Osteoblast (primary cell): ENCODE results near the gene SYNE3. TPM values are rescaled to one million over a fixed set of nuclear protein-coding genes. Genes with fewer than 3 reads are reported as not detected.

ENCODE experiments used
- DNase-seq: peaks from one replicate; pipeline ENCODE4 v3.0.0; 2011; ENCODE audit warnings: low spot score, mixed read lengths; ENCODE audit not compliant: insufficient read length; ENCODE audit errors: missing footprints
- H2AFZ ChIP-seq: 2 replicates; pipeline ENCODE4 v1.6.0; 2011; ENCODE audit warnings: mild to moderate bottlenecking, low read length
- H3K27ac ChIP-seq: 2 replicates; pipeline ENCODE4 v1.5.1; 2011; ENCODE audit warnings: mild to moderate bottlenecking, low read depth, low read length, moderate library complexity
- H3K27me3 ChIP-seq: 2 replicates; pipeline ENCODE4 v1.6.0; 2012; ENCODE audit warnings: mild to moderate bottlenecking, control low read depth, inconsistent platforms, low read length, moderate library complexity; ENCODE audit not compliant: insufficient read depth
- H3K36me3 ChIP-seq: 2 replicates; pipeline ENCODE4 v1.5.1; 2011; ENCODE audit warnings: mild to moderate bottlenecking, low read length, control low read depth, moderate library complexity; ENCODE audit not compliant: insufficient read depth
- H3K4me1 ChIP-seq: 2 replicates; pipeline ENCODE4 v1.5.1; 2011; ENCODE audit warnings: mild to moderate bottlenecking, low read length, control low read depth, moderate library complexity; ENCODE audit not compliant: insufficient read depth
- H3K4me2 ChIP-seq: 2 replicates; pipeline ENCODE4 v1.6.0; 2011; ENCODE audit warnings: mild to moderate bottlenecking, low read length; ENCODE audit not compliant: insufficient read depth
- H3K4me3 ChIP-seq: fragments of 200-600 bp; sonication (generic); 3 replicates; pipeline ENCODE4 v1.5.1; 2012; ENCODE audit warnings: mild to moderate bottlenecking, low read length, inconsistent platforms; ENCODE audit not compliant: insufficient read depth
- H3K79me2 ChIP-seq: 2 replicates; pipeline ENCODE4 v1.6.0; 2012; ENCODE audit warnings: mild to moderate bottlenecking, low read length, control low read depth, inconsistent platforms; ENCODE audit not compliant: insufficient read depth
- H3K9me3 ChIP-seq: 2 replicates; pipeline ENCODE4 v1.5.1; 2011; ENCODE audit warnings: low read depth, low read length, control low read depth
- H4K20me1 ChIP-seq: 2 replicates; pipeline ENCODE4 v1.6.0; 2012; ENCODE audit warnings: mild to moderate bottlenecking, low read length, control low read depth; ENCODE audit not compliant: insufficient read depth
- total RNA-seq: library from RNA; depleted of rRNA; stranded (reverse); fragments of >200 nt; gene quantifications from 2 replicates; pipeline ENCODE4 v1.2.3, GENCODE V29; 2012
- TF ChIP-seq, protein P1 (sequence below): IDR thresholded peaks from 2 replicates; pipeline ENCODE4 v1.5.1; 2011; ENCODE audit warnings: mild to moderate bottlenecking, low read depth, low read length, moderate library complexity; ENCODE audit errors: extremely low read depth

The SYNE3 gene, protein sequence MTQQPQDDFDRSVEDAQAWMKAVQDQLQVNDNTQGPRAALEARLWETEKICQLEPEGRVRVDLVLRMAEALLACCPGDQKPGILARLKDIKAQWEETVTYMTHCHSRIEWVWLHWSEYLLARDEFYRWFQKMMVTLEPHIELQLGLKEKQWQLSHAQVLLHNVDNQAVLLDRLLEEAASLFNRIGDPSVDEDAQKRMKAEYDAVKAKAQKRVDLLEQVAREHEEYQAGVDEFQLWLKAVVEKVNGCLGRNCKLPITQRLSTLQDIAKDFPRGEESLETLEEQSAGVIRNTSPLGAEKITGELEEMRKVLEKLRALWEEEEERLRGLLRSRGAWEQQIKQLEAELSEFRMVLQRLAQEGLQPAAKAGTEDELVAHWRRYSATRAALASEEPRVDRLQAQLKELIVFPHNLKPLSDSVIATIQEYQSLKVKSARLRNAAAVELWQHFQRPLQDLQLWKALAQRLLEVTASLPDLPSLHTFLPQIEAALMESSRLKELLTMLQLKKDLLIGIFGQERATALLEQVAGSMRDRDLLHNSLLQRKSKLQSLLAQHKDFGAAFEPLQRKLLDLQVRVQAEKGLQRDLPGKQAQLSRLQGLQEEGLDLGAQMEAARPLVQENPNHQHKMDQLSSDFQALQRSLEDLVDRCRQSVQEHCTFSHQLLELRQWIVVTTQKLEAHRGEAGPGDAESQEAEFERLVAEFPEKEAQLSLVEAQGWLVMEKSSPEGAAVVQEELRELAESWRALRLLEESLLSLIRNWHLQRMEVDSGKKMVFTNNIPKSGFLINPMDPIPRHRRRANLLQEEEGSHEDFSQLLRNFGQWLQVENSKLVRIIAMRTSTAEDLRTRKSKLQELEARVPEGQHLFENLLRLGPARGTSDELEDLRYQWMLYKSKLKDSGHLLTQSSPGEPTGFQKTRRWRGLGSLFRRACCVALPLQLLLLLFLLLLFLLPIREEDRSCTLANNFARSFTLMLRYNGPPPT
- 23.9 and 26.8 TPM in 2 replicates for total RNA-seq

DNA sequence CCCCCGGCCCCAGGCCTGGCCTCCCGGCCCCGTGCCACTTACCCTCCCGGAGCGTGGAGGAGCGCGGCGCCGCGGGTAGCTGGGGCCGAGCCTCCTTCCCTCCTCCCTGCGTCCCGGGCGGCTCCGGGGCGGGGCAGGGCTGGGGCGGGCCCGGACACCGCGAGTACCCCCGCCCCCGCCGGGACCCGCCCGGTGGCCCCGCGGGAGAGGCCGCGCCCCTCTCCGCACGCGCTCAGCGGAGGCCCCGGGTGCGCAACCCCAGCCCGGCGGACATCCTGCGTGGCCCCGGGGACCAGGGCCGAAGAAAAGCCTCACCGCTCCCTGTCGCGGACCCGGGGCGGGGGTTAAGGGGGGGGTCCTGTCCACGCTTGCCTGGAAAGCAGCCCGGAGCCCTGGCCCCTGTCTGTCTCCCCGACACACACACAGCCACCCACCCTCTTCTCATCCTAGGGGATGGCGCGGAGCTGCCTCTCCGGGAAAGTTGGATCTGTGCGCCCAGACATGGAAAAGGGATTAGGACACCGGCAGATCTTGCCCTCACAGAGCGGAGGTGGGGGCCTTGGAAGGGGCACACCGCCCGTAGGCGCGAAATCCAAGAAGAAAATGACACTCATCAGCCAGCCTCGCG is at the start of gene SYNE3:
Gene SYNE3 (minus strand): TSS at position 97 of the 628 bp plus-strand sequence. CDS start 40,829 bp downstream, outside the sequence.
- peak within 1 kb of the TSS; percentile 94 for H3K4me2 ChIP-seq
- no peak within 1 kb of the TSS for H3K27ac ChIP-seq
- H3K4me3 ChIP-seq = peak within 1 kb of the TSS; percentile 77
- H3K9me3 ChIP-seq = no peaks in the 10 kb centered on the region
- TF ChIP-seq, protein P1, sequence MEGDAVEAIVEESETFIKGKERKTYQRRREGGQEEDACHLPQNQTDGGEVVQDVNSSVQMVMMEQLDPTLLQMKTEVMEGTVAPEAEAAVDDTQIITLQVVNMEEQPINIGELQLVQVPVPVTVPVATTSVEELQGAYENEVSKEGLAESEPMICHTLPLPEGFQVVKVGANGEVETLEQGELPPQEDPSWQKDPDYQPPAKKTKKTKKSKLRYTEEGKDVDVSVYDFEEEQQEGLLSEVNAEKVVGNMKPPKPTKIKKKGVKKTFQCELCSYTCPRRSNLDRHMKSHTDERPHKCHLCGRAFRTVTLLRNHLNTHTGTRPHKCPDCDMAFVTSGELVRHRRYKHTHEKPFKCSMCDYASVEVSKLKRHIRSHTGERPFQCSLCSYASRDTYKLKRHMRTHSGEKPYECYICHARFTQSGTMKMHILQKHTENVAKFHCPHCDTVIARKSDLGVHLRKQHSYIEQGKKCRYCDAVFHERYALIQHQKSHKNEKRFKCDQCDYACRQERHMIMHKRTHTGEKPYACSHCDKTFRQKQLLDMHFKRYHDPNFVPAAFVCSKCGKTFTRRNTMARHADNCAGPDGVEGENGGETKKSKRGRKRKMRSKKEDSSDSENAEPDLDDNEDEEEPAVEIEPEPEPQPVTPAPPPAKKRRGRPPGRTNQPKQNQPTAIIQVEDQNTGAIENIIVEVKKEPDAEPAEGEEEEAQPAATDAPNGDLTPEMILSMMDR = no peak
- H3K79me2 ChIP-seq = peaks cover 18% of the 10 kb centered on the region
- no peaks in the 10 kb centered on the region for H3K36me3 ChIP-seq
- DNase-seq = peak; percentile 95
- peak within 1 kb of the TSS; percentile 73 for H2AFZ ChIP-seq
- no peaks in the 10 kb centered on the region for H4K20me1 ChIP-seq
- H3K27me3 ChIP-seq = no peaks in the 10 kb centered on the region
- H3K4me1 ChIP-seq = peaks cover 52% of the 10 kb centered on the region

DNA sequence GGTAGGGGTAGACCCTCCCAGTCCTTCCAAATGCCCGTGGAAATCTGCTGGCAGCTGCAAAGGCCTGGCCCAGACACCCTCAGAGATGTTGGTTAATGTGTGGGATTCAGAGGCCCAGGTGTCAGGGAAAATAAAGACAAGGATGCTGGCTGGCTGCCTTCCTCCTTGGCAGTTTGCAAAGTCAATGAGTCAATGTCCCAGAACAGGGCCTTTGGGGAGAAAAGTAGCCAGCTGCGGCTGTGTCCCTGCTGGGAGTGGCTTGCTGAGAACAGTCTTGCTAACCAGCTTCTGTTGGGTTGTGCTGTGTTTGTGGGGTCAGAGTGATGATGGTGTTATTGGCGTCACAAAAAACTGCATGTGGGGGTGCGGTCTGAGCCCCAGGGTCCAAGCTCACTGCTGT is 47.6 kb upstream of the SYNE3 start:
- Histone ChIP-seq H4K20me1 (no peaks in the 10 kb centered on the region), H3K4me1 (peaks cover 3% of the 10 kb centered on the region), H3K79me2 (no peaks in the 10 kb centered on the region), H3K4me3 (no peak overlapping the region), H3K27ac (no peak overlapping the region), H2AFZ (no peak overlapping the region), H3K4me2 (no peak overlapping the region), H3K36me3 (no peaks in the 10 kb centered on the region), H3K9me3 (no peaks in the 10 kb centered on the region), H3K27me3 (peaks cover 8% of the 10 kb centered on the region)
- DNase-seq = peak; percentile 82
- TF ChIP-seq, protein P1 = no peak

DNA sequence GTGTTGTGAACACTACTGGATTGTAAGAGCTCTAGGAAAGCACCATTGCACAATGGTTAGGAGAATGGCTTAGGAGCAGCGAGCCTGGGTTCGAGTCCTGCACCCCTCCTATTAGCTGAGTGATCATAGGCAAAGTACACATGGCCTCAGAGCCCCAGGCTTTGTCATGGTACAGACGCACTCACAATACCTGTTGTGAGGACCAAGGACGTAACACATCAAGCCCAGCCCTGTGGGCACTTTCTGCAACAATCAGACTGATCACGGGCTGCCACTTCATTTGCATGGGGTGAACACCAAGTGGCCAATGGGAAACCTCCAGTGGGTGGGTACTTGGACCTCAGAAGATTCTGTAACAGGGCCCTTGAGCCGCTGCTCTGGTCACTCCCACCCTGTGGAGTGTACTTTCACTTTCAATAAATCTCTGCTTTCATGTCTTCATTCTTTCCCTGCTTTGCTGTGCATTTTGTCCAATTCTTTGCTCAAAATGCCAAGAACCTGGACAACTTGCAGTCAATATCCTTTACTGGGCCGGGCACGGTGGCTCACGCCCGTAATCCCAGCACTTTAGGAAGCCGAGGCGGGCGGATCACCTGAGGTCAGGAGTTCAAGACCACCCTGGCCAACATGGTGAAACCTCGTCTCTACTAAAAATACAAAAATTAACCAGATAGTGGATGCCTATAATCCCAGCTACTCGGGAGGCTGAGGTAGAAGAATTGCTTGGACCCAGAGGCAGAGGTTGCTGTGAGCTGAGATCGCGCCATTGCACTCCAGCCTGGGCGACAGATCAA is 46.6 kb upstream of the SYNE3 start:
- Histone ChIP-seq H3K4me1 (peaks cover 3% of the 10 kb centered on the region), H3K4me2 (peak overlapping the region; percentile 50), H3K27me3 (peaks cover under 1% of the 10 kb centered on the region), H3K9me3 (no peaks in the 10 kb centered on the region), H3K79me2 (no peaks in the 10 kb centered on the region), H3K27ac (no peak overlapping the region), H2AFZ (peak overlapping the region; percentile 31), H3K36me3 (no peaks in the 10 kb centered on the region), H3K4me3 (peak overlapping the region; percentile 52), H4K20me1 (no peaks in the 10 kb centered on the region)
- no peak for DNase-seq
- TF ChIP-seq, protein P1 = no peak
